BLaER1 (cell line): Measurements from ENCODE around the gene CDC5L.

Experiments used
- H3K27ac ChIP-seq: shearing (Covaris generic); formaldehyde crosslinking; 2 replicates; pipeline ENCODE4 v1.8.1; 2022
- H3K27me3 ChIP-seq: shearing (Covaris generic); formaldehyde crosslinking; 2 replicates; pipeline ENCODE4 v1.8.1; 2022
- H3K36me3 ChIP-seq: shearing (Covaris generic); formaldehyde crosslinking; 2 replicates; pipeline ENCODE4 v1.8.1; 2022
- H3K4me1 ChIP-seq: shearing (Covaris generic); formaldehyde crosslinking; 2 replicates; pipeline ENCODE4 v1.8.1; 2022
- H3K4me2 ChIP-seq: shearing (Covaris generic); formaldehyde crosslinking; 2 replicates; pipeline ENCODE4 v1.8.1; 2022
- H3K4me3 ChIP-seq: shearing (Covaris generic); formaldehyde crosslinking; 2 replicates; pipeline ENCODE4 v1.8.1; 2022
- H3K9ac ChIP-seq: shearing (Covaris generic); formaldehyde crosslinking; 2 replicates; pipeline ENCODE4 v1.8.1; 2022
- H3K9me3 ChIP-seq: shearing (Covaris generic); formaldehyde crosslinking; 2 replicates; pipeline ENCODE4 v1.8.1; 2022
- H4K20me1 ChIP-seq: shearing (Covaris generic); formaldehyde crosslinking; 2 replicates; pipeline ENCODE4 v1.8.1; 2022
- Cebpa-rat ChIP-seq: shearing (Covaris generic); IDR thresholded peaks from 2 replicates; pipeline ENCODE4 v1.8.1; 2022

The CDC5L gene

DNA sequence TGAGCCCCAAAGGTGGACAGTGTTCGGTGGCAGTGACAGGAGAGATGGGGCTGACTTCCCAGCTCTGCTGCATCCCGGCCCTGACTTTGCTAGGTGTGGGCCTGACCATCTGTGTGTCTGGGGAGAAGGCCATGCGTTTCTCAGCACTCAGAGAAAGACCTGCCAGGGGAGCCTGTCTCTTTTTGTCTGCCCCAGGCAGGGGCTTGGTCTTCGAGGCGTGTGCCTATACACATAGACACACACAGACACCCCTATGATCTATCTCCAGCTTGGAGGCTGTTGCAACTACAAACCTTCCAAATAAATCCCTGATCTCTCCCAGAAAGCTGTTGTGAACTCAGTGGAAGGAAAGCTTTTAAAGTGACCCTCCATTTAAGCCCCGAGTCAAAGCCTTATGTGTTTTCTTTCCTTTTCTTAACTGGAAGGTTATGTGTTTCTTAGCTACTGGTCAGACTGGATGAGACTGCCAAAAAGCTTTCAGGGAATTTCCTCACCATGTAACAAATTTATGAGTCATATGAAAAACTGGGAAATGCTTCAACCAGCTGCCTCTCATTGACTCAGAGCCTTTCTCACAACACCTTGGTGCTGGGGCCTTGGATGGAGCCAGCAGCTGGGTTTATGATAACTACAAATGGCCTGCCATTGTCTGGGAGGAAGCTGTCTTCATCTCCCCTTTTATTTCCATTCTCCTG, 102.6 kb downstream of the CDC5L start:
- Histone ChIP-seq H3K27ac (no peak overlapping the region), H3K9ac (no peak overlapping the region), H3K27me3 (no peaks in the 10 kb centered on the region), H3K9me3 (no peaks in the 10 kb centered on the region), H3K4me3 (no peak overlapping the region), H3K36me3 (no peaks in the 10 kb centered on the region), H3K4me2 (no peak overlapping the region), H3K4me1 (no peaks in the 10 kb centered on the region), H4K20me1 (no peaks in the 10 kb centered on the region)
- TF ChIP-seq Cebpa-rat, result no peak

- H3K27ac ChIP-seq, result no peak overlapping the region
- no peak for TF ChIP-seq Cebpa-rat
- H3K36me3 ChIP-seq, result no peaks in the 10 kb centered on the region
- H3K4me1 ChIP-seq, result no peaks in the 10 kb centered on the region
- H3K9ac ChIP-seq, result no peak overlapping the region
- H4K20me1 ChIP-seq, result no peaks in the 10 kb centered on the region
- no peaks in the 10 kb centered on the region for H3K9me3 ChIP-seq
- H3K27me3 ChIP-seq, result no peaks in the 10 kb centered on the region
- no peak overlapping the region for H3K4me2 ChIP-seq
- no peak overlapping the region for H3K4me3 ChIP-seq
Observed at GRCh38 chr6:44493132-44493531, 105.6 kb downstream of the CDC5L start.

- H3K9ac ChIP-seq, result no peak overlapping the region
- H3K4me2 ChIP-seq, result no peak overlapping the region
- TF ChIP-seq Cebpa-rat, result no peak
- H3K36me3 ChIP-seq, result no peaks in the 10 kb centered on the region
- no peaks in the 10 kb centered on the region for H3K9me3 ChIP-seq
- no peaks in the 10 kb centered on the region for H3K4me1 ChIP-seq
- H4K20me1 ChIP-seq, result no peaks in the 10 kb centered on the region
- H3K27ac ChIP-seq, result no peak overlapping the region
- no peaks in the 10 kb centered on the region for H3K27me3 ChIP-seq
- H3K4me3 ChIP-seq, result no peak overlapping the region
Observed at GRCh38 chr6:44493593-44493992, 106.1 kb downstream of the CDC5L start.

DNA sequence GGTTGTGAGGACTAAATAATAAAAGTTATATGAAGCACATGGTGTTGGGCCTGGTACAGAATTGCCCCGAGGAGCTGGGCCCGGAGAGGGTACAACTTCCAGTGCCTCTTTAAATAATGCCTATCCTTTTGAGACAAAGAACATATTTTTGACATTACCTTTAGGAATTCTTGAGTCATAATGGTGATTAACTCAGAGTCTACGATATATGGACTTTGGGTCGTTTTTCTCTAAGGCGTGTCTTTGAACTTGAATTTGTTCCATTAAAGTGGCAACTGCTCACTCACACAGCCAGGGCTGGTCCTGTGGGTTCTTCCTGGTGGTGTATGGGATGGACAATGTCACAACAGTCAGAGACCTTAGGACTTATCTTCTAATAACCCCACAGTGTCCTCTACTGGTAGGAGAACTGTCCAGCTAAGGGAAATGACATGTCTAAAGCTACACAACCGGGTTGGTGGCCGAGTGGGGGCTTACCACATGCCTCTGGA, 106.5 kb downstream of the CDC5L start:
- Histone ChIP-seq H4K20me1 (no peaks in the 10 kb centered on the region), H3K27ac (no peak overlapping the region), H3K27me3 (no peaks in the 10 kb centered on the region)

GRCh38 chr6:44495036-44495901, 107.8 kb downstream of the CDC5L start:
- no peak for TF ChIP-seq Cebpa-rat
- Histone ChIP-seq H3K9ac (no peak overlapping the region), H3K36me3 (no peaks in the 10 kb centered on the region), H3K9me3 (no peaks in the 10 kb centered on the region), H3K4me2 (no peak overlapping the region), H3K4me3 (no peak overlapping the region), H3K27ac (no peak overlapping the region), H3K4me1 (no peaks in the 10 kb centered on the region), H3K27me3 (no peaks in the 10 kb centered on the region), H4K20me1 (no peaks in the 10 kb centered on the region)

More for the DNA sequence above, 106.5 kb downstream of the CDC5L start:
- Histone ChIP-seq H3K9me3 (no peaks in the 10 kb centered on the region), H3K4me3 (no peak overlapping the region), H3K36me3 (no peaks in the 10 kb centered on the region), H3K9ac (no peak overlapping the region), H3K4me1 (no peaks in the 10 kb centered on the region), H3K4me2 (no peak overlapping the region)
- no peak for TF ChIP-seq Cebpa-rat

DNA sequence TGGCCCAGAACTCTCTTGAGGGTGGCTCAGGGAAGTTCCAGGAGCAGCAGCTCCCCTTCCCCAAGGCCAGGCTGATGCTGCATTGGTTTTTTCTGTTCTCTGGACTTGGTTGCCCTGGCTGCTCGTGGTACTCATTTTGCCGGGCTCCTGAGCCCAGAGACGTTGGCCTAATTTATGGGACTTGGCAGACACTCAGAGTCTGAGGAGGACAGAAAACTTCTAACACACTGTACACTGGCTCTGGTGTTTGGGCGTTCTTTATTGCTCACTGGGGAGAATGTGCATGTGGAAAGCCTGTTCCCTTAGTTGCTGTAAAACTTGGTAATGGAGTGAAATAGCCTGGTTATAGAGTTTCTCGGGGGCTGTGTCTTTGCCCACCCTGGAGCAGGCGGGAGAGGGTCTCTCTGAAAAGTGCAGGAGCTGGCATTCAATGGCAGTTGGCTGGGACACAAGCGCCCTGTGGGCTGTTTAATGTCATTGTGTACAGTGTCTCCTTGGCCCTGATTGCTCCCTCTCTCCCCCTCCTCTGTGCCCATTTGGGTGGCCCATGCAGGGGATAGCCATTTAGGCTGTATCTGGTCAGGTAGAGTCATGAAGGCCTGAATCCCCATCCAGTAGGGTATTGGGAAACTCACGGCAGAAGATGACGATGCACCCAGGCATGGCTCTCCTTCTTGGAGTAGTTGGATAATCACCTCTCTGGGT, 109.3 kb downstream of the CDC5L start:
- Histone ChIP-seq H3K27ac (no peak overlapping the region), H3K9ac (no peak overlapping the region), H3K27me3 (no peaks in the 10 kb centered on the region), H3K36me3 (no peaks in the 10 kb centered on the region), H4K20me1 (no peaks in the 10 kb centered on the region), H3K4me1 (no peaks in the 10 kb centered on the region), H3K4me2 (no peak overlapping the region), H3K4me3 (no peak overlapping the region), H3K9me3 (no peaks in the 10 kb centered on the region)
- no peak for TF ChIP-seq Cebpa-rat

GRCh38 chr6:44497807-44498206, 110.3 kb downstream of the CDC5L start:
- no peak for TF ChIP-seq Cebpa-rat
- H3K4me1 ChIP-seq, result no peaks in the 10 kb centered on the region

GRCh38 chr6:44498436-44498835, 110.9 kb downstream of the CDC5L start:
- no peaks in the 10 kb centered on the region for H3K9me3 ChIP-seq
- H3K36me3 ChIP-seq, result no peaks in the 10 kb centered on the region
- H3K4me1 ChIP-seq, result no peaks in the 10 kb centered on the region
- TF ChIP-seq Cebpa-rat, result no peak
- H3K9ac ChIP-seq, result no peak overlapping the region
- H3K4me2 ChIP-seq, result no peak overlapping the region
- no peak overlapping the region for H3K4me3 ChIP-seq
- H3K27me3 ChIP-seq, result no peaks in the 10 kb centered on the region
- H3K27ac ChIP-seq, result no peak overlapping the region
- no peaks in the 10 kb centered on the region for H4K20me1 ChIP-seq

More at GRCh38 chr6:44497807-44498206, 110.3 kb downstream of the CDC5L start:
- Histone ChIP-seq H3K9ac (no peak overlapping the region), H3K4me2 (no peak overlapping the region), H4K20me1 (no peaks in the 10 kb centered on the region), H3K9me3 (no peaks in the 10 kb centered on the region), H3K27ac (no peak overlapping the region), H3K36me3 (no peaks in the 10 kb centered on the region), H3K4me3 (no peak overlapping the region), H3K27me3 (no peaks in the 10 kb centered on the region)

DNA sequence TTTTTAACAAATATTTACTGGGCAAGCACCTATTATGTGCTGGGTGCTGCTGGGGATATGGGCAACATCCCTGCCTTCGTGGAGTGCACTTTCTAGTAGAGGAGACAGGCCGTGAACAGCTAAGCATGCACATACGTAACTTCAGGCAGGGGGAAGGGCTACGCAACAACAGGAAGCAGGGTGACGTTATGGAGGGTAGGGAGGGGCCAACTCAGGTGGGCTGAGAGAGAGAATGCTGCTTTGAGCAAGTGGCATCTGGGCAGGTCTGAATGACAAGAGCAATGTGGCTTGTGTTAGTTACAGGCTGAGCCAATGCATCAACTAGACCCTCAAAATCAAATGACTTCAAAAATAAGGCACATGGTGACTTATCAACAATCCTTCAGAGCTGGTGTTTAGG, 112.1 kb downstream of the CDC5L start:
- TF ChIP-seq Cebpa-rat, result no peak
- H3K36me3 ChIP-seq, result no peaks in the 10 kb centered on the region
- no peaks in the 10 kb centered on the region for H3K9me3 ChIP-seq
- H3K27me3 ChIP-seq, result no peaks in the 10 kb centered on the region
- no peak overlapping the region for H3K9ac ChIP-seq
- H3K4me3 ChIP-seq, result no peak overlapping the region
- no peak overlapping the region for H3K4me2 ChIP-seq
- no peaks in the 10 kb centered on the region for H3K4me1 ChIP-seq
- no peak overlapping the region for H3K27ac ChIP-seq
- H4K20me1 ChIP-seq, result no peaks in the 10 kb centered on the region
